ENCODE results near the gene MAST4. TPM values are rescaled to one million over a fixed set of nuclear protein-coding genes. Genes with fewer than 3 reads are reported as not detected.

Gene MAST4
- polyA plus RNA-seq, 2 of the 4 experiments (the other 2 are of a cell fraction): 1.2 to 5.8 TPM

- Histone ChIP-seq H3K9me3 (no peaks in the 10 kb centered on the region), H3K4me3 (no peak overlapping the region), H3K27ac (no peak overlapping the region), H3K4me1 (no peaks in the 10 kb centered on the region), H3K4me2 (no peak overlapping the region)
- WGBS (ENCODE audit: missing lambda C conversion rate): 94% methylated on average over 8 of the region's 8 CpGs
- no peak for ATAC-seq
- TF ChIP-seq TFCP2L1 (CRISPR knock-in tag; IDR thresholded peaks at IDR 0.05) (no peak), HOXA7 (CRISPR knock-in tag; IDR thresholded peaks at IDR 0.05) (no peak), REST (IDR thresholded peaks at IDR 0.05) (no peak), SMC3 (IDR thresholded peaks at IDR 0.05) (no peak), RCOR1 (IDR thresholded peaks at IDR 0.05; ENCODE audit: low read depth, low read length) (no peak), CHD2 (IDR thresholded peaks at IDR 0.05; ENCODE audit: low read length, partially characterized antibody) (no peak), ESRRA (IDR thresholded peaks at IDR 0.05; ENCODE audit: borderline replicate concordance, low read length) (no peak), RARB (CRISPR knock-in tag; IDR thresholded peaks at IDR 0.05) (no peak), HOXB5 (CRISPR knock-in tag; IDR thresholded peaks at IDR 0.05) (no peak), FOXS1 (CRISPR knock-in tag; IDR thresholded peaks at IDR 0.05) (no peak), ZC3H11A (IDR thresholded peaks at IDR 0.05) (no peak), MAX (IDR thresholded peaks at IDR 0.05) (no peak), PBX3 (IDR thresholded peaks at IDR 0.05) (no peak), EHMT2 (IDR thresholded peaks at IDR 0.05; ENCODE audit: low read depth) (no peak), KDM5A (IDR thresholded peaks at IDR 0.05) (no peak), MAFK (IDR thresholded peaks at IDR 0.05; ENCODE audit: partially characterized antibody) (no peak), ZFP36 (IDR thresholded peaks at IDR 0.05; ENCODE audit: borderline replicate concordance, partially characterized antibody) (no peak), HES2 (IDR thresholded peaks at IDR 0.05) (no peak)
- POLR2A ChIA-PET: no interaction called here
- CTCF ChIA-PET: interaction anchor here (0.6 to 1.4 kb wide), 5 partner anchors 9 to 897 kb away, joined by 3 to 6 read pairs (median 3); no protein-coding TSS in a partner anchor
- FAIRE-seq: no peak
- no peak for DNase-seq (ENCODE audit: low read depth in 1 of 2, low spot score in 1 of 2)
Observed at GRCh38 chr5:67142816-67143215, 546.6 kb downstream of the MAST4 start.

- Histone ChIP-seq H3K9me3 (no peaks in the 10 kb centered on the region), H3K4me1 (no peaks in the 10 kb centered on the region), H3K27ac (no peak overlapping the region), H3K4me2 (no peak overlapping the region), H3K4me3 (no peak overlapping the region)
- DNase-seq (ENCODE audit: low read depth in 1 of 2, low spot score in 1 of 2): no peak
- CTCF ChIA-PET: interaction anchor here (0.6 to 1.5 kb wide), 5 partner anchors 10 to 897 kb away, joined by 3 to 6 read pairs (median 3); no protein-coding TSS in a partner anchor
- TF ChIP-seq FOSB (CRISPR knock-in tag; IDR thresholded peaks at IDR 0.05): no peak
- no peak for TF ChIP-seq USF2 (IDR thresholded peaks at IDR 0.05)
- TF ChIP-seq ATOH8 (CRISPR knock-in tag; IDR thresholded peaks at IDR 0.05; ENCODE audit: low read depth): no peak
- TF ChIP-seq FOSL2 (IDR thresholded peaks at IDR 0.05): no peak
- TF ChIP-seq FOSL2 (CRISPR knock-in tag; IDR thresholded peaks at IDR 0.05): no peak
- TF ChIP-seq CBX2 (IDR thresholded peaks at IDR 0.05; ENCODE audit: borderline replicate concordance, low read depth): no peak
- no peak for TF ChIP-seq ESRRA (IDR thresholded peaks at IDR 0.05; ENCODE audit: borderline replicate concordance, low read length)
- POLR2A ChIA-PET: no interaction called here
- ATAC-seq: no peak
- WGBS (ENCODE audit: missing lambda C conversion rate): 70% methylated on average over 2 of the region's 2 CpGs
- no peak for FAIRE-seq
Observed at GRCh38 chr5:67143549-67143948, 547.4 kb downstream of the MAST4 start.

Data from A549 (cell line).